NCI-H146 treated with DMSO at 0.1 percent for 48 hours (cell line): ENCODE data around the gene PRDM15.
A peak's percentile ranks its signal among the peaks of the same experiment; 100 is the strongest.

Experiments
- DNase-seq: peaks from one replicate; lab custom pipeline; 2025; ENCODE audit not compliant: unreplicated experiment; lab: John Stamatoyannopoulos, UW

Gene PRDM15

DNA sequence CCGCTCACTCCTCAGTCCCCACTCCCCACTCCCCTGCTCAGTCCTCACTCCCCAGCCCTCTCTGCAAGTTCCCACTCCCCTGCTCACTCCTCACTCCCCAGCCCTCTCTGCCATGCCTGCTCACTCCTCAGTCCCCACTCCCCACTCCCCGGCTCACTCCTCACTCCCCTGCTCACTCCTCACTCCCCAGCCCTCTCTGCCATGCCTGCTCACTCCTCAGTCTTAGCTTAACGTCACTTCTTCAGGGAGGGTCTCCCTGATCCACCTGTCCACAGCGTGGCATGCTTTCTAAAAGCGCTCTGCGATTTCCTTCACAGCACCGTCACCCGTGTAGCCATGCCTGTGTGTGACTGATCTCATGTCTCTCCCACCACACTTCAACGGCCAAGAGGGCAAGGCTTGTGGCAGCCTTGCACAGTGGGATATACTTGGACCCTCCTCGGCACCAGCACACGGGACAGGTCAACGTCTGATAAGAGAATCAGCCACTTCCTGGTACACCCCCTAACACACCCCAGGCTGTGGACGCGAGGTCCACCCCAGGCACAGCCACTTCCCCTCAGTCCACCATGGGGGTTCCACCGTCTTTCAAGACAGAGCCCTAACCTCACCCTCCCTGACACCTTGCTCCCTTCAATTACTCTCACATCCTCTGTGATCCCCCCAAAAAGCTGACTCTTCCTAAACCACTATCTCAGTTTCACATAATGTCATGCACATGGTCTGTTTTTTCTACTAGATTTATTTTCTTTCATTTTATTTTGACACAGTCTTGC is 14.0 kb downstream of the PRDM15 start:
- DNase-seq: no peak

DNA sequence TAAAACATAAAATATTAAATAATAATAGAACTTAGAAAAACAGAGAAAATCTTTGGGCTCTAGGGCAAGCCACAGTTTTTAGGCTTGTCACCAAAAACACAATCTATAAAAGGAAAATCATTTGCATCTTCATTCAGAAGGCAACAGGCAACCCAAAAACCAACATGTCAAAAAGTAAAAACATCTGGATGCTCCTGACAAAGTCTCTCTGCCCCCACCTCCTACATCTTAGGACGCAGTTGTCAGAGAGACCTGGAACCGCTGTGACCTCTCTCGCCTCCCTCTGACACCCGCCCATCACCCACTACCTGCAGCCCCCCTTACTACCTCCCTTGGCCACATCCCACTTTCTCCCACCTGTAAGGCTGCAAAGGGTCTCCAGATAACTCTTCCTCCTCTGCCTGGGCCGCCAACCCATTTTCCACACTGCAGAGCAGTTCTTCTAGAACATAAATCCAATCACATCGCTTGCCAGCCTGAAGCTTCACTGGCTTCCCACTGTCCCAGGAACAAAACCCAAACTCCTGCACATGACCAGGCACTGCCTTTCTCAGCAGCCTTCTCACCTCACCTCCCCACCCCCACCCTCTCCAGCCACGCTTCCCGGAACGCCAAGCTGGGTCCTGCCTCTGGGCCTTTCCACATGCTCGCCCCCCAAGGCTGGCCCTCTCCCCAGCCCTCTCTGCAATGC is 14.7 kb downstream of the PRDM15 start:
- no peak for DNase-seq

DNA sequence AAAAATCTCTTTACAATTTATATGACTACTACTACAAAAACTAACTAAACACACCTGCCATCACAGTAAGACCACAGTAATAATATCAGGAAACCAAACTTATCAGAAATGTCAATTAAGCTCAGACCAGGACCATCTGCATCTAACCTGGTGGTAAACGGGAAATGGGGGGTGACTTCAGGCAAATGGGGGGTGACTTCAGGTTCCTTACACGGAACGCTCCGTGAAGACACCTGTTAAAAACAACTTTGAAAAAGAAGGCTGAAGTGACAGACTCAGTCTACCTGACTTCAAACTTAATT is 15.8 kb downstream of the PRDM15 start:
- no peak for DNase-seq

DNA sequence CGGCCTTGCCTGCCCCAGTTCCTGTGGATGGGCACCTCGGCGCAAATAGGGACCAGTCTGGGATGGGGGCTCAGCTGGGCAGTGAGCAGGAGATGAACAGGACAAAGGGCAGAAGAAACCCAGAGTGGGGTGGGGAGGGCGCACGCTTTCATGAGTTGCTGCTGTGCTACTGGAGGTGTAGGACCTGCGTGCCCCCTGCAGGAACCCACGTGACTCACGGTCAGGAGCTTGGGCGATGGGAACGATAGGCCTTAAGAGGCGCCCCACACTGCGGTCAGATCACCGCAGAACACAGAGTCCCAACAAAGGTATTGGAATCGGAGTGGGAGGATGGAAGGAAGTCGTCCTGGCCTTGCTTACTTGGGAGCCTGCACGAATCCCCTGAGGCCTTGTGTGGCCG is 17.2 kb downstream of the PRDM15 start:
- DNase-seq: no peak

DNA sequence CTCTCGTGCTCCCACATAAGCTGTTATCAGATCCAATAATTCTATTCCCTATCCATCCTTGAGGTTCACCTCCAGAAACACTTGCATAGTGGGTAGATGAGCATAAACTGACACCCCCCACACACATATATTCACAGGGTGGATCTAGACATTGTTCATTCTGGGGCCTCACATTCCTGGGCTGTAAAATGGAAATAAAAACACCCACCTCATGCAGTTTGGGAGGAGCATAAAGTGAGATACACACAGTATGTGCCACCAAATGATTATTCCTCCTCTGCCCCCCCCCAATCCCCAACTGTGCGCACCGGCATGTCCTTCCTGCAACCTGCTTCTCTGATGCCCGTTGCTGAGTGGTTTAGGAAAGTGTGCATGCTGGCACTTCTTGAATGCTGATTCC is 17.9 kb downstream of the PRDM15 start:
- no peak for DNase-seq

DNA sequence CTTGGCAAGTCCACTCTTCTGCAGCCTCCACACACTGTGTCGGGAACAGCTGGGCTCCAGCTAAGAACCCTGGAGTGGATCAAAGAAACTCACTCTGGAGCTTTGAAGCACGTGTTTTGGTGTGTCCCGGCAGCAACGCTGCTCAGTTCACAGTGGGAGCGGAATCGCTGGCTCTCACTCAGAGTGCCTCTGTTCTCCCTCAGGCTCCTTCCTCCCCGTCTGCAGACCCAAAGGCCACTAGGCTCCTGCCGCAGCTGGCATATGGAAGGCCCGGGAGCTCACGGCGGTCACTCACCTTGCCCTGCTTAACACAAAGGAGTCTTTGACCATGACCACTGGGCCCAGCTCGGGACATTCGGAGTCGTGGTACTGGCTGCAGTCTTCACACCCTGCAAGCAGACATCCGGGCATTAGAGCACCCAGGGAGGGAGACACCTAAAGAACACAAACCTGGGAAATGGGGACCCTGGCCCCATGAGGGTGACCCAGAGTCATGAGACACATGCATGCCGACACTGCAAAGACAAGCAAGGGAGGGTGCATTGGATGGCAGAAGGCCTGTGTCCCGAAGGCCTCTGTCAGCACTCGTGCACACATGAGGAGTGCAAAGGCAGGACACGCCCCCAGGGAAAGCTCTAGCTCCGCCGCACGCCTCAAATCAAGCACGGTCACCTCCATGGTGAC is 19.7 kb downstream of the PRDM15 start:
- DNase-seq: no peak

DNA sequence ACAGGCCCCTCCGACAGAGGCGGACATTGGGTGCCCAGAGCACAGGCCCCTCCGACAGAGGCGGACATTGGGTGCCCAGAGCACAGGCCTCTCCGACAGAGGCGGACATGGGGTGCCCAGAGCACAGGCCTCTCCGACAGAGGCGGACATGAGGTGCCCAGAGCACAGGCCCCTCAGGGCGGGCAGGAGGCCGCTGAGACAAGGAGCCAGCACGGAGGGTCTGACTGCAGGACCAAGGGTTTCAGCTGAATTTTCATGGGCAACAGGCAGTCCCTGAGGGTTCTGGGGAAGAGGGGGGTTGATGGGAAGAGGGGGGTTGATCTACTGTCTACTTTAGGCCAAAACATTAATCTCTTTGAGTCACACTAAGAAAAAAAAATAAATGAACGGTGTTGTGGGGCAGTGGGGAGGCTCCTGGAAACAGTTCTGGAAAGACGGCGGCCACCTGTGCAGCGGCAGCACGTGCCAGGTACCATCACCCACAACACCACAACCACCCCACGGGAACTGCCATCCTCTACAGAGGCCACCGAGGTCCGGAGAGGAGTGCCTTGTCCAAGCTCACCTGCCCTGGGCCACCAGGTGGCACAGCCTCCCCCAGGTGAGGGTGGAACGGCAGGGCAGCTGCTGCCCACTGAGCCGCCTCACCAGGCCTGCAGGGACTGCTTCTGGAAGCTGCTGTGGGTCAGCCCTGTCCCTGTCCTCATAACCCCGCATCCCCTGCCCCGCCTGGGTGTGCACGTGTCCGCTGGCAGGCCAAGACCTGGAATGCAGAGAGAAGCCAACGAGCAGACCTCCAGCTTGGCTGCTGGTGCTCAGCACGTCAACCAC is 20.5 kb downstream of the PRDM15 start:
- DNase-seq: no peak

DNA sequence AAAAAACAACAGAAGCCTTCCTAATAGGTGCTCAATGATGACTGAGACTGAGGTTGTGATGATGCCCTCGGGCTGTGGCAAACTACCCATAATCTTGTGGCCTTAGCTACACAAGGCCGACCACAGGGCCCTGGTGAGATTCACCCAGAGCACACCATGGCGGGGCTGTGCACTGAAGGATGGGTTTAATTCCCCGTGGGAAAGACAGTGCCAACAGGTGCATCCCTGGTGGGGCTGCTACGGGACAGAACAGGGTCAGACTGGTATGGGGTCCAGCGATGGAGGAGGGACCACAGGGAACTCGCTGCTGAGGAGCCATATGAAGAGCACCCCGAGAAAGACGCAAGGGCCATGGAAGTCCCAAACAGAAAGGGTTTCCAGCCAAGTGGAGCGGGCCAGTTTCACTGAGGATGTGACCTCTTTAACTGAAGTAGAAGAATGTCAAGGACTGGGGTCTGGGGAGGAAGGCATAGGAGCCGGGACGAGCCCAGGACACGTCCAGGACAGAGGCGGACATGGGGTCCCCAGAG is 21.3 kb downstream of the PRDM15 start:
- DNase-seq: no peak

DNA sequence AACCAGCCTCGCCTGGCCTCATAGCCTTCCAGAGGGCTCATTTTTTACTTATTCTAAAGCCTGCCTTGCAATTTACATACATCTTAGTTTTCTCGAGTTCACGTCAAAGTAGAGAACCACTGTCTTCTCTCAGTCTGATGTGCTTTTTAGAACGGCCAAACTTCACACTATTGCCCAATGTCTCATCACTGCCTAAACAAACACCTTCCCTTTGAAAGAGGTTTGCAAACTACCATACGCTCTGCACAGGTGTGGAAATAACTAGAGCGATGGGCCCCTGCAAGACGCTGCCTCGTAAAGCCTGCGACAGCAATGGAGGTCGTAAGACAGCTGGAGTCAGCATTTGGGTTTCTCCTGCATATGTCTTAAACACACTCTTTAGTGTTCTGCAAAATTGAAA is 22.6 kb downstream of the PRDM15 start:
- DNase-seq: no peak

DNA sequence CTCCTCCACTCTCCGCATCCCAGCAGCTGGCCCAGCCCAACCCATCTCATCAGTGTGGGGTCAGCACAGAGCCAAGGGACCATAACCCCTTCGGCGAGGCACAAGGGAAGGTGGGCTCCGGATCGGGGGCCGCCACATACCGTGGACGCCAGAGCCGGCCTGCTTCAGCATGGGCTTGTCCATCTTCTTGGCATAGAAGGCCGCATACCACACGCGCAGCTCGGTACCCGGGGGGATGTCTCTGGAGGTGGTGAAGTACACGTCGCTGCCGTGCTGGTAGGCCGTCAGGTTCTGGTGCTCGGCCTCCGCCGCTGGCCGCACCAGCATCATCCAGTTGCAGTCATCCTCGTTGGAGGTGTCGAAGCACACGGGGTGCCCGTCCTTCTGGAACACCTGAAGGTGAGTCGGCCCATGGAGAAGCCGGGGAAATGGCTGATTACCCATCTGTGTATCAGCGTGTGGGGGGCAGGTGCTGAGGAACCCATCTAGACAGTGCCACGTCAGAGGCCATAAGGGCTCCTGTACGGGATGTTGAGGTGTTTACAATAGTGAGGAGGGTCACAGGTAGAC is 24.6 kb downstream of the PRDM15 start:
- DNase-seq: no peak

DNA sequence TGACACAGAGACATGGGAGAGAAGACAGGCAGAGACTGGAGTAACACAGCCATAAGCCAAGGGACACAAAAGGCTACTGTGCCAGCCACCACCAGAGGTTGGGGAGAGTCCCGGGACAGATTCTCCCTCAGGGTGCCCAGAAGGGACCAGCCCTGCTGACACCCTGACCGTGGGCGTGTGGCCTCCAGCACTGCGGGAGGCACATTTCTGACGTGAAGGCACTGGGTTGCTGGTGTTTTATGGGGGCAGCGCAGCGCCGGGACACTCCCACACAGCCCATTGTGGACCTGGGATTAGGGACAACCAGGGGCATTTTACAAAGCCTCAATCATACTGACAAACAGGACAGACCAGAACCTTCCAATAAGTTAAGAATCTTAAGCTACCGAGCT is 26.2 kb downstream of the PRDM15 start:
- DNase-seq: no peak

DNA sequence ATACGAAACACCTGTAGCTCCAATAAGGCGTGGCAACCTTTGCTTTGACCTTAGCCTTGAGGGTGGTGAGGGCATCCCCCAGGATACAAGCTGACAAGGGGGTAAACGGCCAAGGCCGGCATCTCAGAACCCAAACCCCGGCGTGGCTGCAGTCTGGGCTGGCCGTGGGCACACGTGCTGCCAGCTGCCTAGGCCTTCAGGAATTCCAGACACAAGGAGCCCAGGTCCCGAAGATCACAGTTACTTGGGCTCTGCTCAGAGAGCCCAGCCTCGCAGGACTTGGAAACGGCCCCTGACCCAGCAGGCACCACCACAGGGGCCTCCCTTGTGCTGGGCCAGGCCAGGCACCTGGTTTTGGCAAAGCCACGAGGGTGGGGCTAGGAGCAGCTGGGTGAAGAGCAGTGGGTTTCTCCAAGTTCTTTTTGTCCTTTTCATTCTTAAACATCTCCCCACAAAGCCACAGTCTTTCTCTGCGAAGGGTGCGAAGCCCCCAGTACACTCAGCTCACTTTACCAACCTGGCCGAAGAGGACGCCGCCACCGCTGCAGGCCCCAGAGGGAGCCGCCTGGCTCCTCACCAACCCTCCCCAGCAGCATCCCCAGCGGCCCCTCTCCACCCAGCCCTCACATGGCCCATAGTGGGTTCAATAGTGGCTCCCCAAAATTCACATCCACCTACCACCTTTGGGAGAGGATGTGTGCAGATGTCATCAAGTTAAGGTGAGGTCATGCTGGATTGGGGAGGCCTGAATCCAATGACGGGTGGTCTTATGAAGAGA is 26.8 kb downstream of the PRDM15 start:
- no peak for DNase-seq

DNA sequence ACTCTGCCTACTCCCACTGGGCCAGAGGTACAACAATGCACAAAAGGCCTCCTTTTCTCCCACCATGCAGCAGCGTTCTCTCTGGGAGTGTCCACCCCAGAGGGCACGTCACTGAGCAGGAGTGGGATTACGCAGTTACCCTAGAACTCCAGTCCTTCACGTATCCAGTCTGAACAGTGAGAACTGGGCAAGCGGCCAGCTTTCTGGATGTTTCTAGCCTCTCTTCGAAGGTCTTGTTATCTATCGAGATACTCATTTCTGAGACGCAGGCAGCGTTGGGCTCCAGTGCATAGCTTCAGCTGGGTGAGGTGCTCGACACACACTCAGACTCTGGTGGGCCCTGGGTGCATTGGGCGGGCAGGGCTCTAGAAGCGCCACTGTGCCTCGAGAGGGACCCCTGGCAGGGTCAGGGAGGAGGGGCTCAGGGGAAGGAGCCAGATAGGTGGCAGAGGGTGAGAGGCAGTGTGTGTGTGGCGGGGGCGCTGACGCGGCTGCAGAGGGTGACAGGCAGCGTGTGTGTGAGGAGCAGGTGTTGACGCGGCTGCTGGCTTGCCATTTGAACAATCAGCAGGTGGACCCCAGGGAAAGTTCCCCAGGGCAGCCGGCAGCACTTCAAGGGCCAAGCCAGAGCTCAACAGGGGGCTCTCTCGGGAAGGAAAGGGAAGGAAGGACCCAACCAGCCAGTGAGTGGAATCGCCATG is 27.9 kb downstream of the PRDM15 start:
- peak; percentile 17 for DNase-seq

DNA sequence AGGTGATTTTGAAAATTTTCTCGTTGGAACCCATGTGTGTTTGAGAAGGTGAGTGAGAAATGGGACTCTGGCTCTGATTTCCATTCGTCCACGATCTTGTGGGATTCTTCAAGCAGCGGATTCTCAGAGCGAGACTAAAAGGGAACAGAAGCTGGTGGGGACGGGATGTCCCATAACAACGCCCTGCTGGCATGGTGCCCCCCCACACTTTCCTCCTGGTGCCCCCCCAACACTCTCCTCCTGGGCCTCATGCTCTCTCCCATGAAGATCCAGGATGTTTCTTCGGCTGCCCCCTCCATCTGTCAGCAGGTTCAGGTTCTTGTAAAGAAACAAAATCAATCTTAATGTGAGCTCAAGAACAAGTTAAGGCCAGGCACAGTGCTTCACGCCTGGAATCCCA is 29.1 kb downstream of the PRDM15 start:
- no peak for DNase-seq

DNA sequence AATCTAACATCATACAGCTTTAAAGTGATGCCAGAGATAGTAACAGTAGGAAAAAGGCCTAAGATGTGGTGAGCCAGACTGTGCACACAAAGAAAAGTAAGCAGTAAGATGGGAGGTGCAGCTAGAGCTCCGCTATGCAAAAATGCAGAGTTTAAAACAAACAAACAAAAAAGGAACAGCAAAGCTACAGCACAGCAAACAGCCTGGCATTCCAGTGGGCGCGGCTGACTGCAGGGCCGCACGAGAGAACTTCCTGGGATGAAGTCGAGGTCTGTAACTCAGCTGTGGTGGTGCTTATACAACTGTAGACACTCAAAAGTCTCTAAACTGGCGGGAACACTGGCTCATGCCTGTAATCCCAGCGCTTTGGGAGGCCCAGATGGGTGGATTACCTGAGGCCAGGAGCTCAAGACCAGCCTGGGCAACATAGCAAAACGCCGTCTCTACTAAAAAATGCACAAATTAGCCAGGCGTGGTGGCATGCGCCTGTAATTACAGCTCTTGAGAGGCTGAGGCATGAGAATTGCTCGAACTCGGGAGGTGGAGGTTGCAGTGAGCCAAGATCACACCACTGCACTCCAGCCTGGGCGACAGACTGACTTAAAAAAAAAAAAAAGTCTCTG is 30.1 kb downstream of the PRDM15 start:
- DNase-seq: no peak

DNA sequence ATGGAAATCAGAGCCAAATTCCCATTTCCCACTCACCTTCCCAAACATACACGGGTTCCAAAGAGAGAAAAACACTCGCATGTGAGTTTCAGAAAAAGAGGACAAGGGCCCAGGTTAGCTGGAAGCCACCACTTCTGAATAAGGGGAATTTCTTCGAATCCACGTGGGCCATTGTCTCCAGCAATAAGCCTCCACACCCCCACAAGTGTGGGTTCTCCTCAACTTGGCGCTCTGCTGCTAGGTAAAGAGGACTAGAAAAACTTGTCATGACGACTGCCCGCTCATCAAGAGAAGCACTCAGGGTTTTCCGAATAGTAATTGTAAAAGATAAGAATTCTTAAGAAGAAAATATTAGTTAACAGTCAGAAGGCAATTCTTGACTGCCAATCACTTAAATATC is 30.6 kb downstream of the PRDM15 start:
- DNase-seq: no peak

DNA sequence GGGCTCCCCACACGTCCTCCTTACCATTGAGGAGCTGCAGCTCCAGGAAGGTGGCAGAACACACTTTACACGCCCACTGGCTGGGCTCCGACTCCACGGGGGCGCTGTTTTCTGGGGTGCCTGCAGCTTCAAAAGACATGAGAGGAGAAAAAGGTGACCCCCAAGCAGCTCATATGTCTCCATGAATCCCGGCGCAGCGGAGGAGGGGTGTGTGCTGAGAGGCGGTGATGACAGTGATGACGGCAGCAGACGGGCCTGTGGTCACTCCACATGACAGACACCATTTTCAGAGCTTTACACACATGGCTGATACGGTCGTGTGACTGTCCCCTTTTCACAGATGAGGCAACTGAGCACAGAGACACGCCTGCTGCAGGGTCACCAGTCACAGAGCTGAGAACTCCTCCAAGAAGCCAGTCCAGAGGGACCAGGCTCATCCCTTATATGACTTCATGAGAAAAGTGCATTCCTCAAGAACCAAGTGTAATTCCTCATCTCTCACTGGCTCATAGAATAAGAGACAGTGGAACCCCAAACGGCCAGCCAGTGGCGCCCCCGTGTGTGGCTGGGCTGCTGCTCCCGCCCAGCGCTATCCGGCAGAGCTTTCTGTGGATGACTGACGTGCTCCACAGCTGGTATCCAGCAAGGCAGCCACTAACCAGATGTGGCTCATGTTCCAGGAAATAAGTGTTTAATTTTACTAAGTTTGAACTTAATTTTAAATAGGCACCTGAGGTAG is 31.9 kb downstream of the PRDM15 start:
- DNase-seq: no peak

DNA sequence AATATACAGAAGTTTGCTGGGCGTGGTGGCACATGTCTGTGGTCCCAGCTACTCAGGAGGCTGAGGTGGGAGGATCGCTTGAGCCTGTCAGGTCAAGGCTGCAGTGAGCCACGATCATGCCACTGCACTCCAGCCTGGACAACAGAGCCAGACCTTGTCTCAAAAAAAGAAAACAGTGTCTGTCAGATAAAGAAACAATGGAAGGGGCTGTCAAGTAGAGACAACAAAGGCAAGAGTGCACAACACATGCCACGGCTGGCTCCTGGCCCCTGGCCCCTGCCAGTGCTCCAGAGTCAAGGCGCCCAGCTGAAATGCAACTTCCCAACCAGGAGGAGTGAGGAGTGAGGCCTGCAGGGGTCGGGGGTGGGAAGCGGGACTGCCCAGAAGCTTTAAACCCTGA is 32.6 kb downstream of the PRDM15 start:
- no peak for DNase-seq

DNA sequence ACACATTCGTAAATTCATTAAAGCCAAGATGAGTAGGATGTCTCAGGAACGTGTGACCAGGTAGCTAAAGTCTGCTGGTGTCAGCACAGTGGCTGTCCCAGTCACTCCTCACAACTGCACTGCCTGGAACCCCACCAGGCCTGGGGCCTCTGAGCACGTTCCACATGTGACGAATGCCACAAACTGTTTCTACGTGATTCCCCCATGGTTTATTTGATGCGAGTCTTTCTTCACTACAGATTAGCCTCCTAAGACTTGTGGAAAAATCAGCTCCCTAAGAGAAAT is 33.2 kb downstream of the PRDM15 start:
- DNase-seq: no peak
